Stimulated activated CD4-positive, alpha-beta T cell treated with anti-CD3 and anti-CD28 coated beads, Interleukin-15, amount 100 ng/mL, for 24 hours (primary cell): Measurements from ENCODE around the gene SLC22A9.
A peak's percentile ranks its signal among the peaks of the same experiment; 100 is the strongest.

Source experiments
- DNase-seq: peaks from one replicate; pipeline ENCODE4 v3.0.0-alpha.2; 2020

Gene SLC22A9

GRCh38 chr11:63445118-63445517 is 75.5 kb downstream of the SLC22A9 start:
- DNase-seq, result no peak

GRCh38 chr11:63445720-63446119 is 76.1 kb downstream of the SLC22A9 start:
- DNase-seq, result peak; percentile 39

GRCh38 chr11:63448646-63449045 is 79.1 kb downstream of the SLC22A9 start:
- DNase-seq, result no peak

GRCh38 chr11:63459586-63459985 is 90.0 kb downstream of the SLC22A9 start:
- no peak for DNase-seq
